Measurements from ENCODE around the gene DPYD. TPM values are rescaled to one million over a fixed set of nuclear protein-coding genes. Genes with fewer than 3 reads are reported as not detected.

The DPYD gene
- total and polyA plus RNA-seq, 4 donors: 17.7 to 99.3 (median 74.4) TPM

- TF ChIP-seq CTCF (IDR thresholded peaks at IDR 0.05; ENCODE audit: control extremely low read depth, extremely low read depth): no peak
- Histone ChIP-seq H3K9ac (ENCODE audit: insufficient read depth in 1 of 2, low read length in 2 of 2) (no peak overlapping the region), H3K9me3 (ENCODE audit: control insufficient read depth in 4 of 4, insufficient read depth in 3 of 4, low read length in 3 of 4) (no peaks in the 10 kb centered on the region), H3K4me1 (ENCODE audit: control insufficient read depth in 5 of 5, insufficient read depth in 5 of 5, low read length in 5 of 5) (peaks cover 0 to 17% (median 0%) of the 10 kb centered on the region in 5 donors), H3K27me3 (ENCODE audit: control insufficient read depth in 3 of 3, insufficient read depth in 3 of 3, low read length in 2 of 3) (no peaks in the 10 kb centered on the region), H3K4me3 (no peak overlapping the region), H3K27ac (ENCODE audit: low read depth in 1 of 2, low read length in 1 of 2) (no peak overlapping the region), H3K36me3 (ENCODE audit: control insufficient read depth in 4 of 4, insufficient read depth in 4 of 4, low read length in 4 of 4) (peaks cover 0 to 1% (median 0%) of the 10 kb centered on the region in 4 donors)
- ATAC-seq (ENCODE audit: insufficient read depth, low FRiP score) (no peak), DNase-seq (no peak)
Observed at GRCh38 chr1:97499667-97500066, 421.2 kb downstream of the DPYD start.

- Histone ChIP-seq H3K27ac (ENCODE audit: low read depth in 1 of 2, low read length in 1 of 2) (no peak overlapping the region), H3K4me3 (no peak overlapping the region), H3K9ac (ENCODE audit: insufficient read depth in 1 of 2, low read length in 2 of 2) (no peak overlapping the region), H3K27me3 (ENCODE audit: control insufficient read depth in 3 of 3, insufficient read depth in 3 of 3, low read length in 2 of 3) (no peaks in the 10 kb centered on the region), H3K9me3 (ENCODE audit: control insufficient read depth in 4 of 4, insufficient read depth in 3 of 4, low read length in 3 of 4) (peaks cover 0 to 2% (median 0%) of the 10 kb centered on the region in 4 donors), H3K36me3 (ENCODE audit: control insufficient read depth in 4 of 4, insufficient read depth in 4 of 4, low read length in 4 of 4) (no peaks in the 10 kb centered on the region), H3K4me1 (ENCODE audit: control insufficient read depth in 5 of 5, insufficient read depth in 5 of 5, low read length in 5 of 5) (no peaks in the 10 kb centered on the region)
- no peak for TF ChIP-seq CTCF (IDR thresholded peaks at IDR 0.05; ENCODE audit: control extremely low read depth, extremely low read depth)
- DNase-seq (no peak), ATAC-seq (ENCODE audit: insufficient read depth, low FRiP score) (no peak)
- WGBS, 2 donors: 27 to 44% methylated on average over 2 of the region's 2 CpGs
Observed at GRCh38 chr1:97489834-97490233, 431.0 kb downstream of the DPYD start.

- peaks cover 0 to 2% (median 0%) of the 10 kb centered on the region in 4 donors for H3K9me3 ChIP-seq (ENCODE audit: control insufficient read depth in 4 of 4, insufficient read depth in 3 of 4, low read length in 3 of 4)
- no peak overlapping the region for H3K9ac ChIP-seq (ENCODE audit: insufficient read depth in 1 of 2, low read length in 2 of 2)
- no peak overlapping the region for H3K27ac ChIP-seq (ENCODE audit: low read depth in 1 of 2, low read length in 1 of 2)
- H3K27me3 ChIP-seq (ENCODE audit: control insufficient read depth in 3 of 3, insufficient read depth in 3 of 3, low read length in 2 of 3): no peaks in the 10 kb centered on the region
- no peaks in the 10 kb centered on the region for H3K4me1 ChIP-seq (ENCODE audit: control insufficient read depth in 5 of 5, insufficient read depth in 5 of 5, low read length in 5 of 5)
- H3K36me3 ChIP-seq (ENCODE audit: control insufficient read depth in 4 of 4, insufficient read depth in 4 of 4, low read length in 4 of 4): no peaks in the 10 kb centered on the region
- no peak for ATAC-seq (ENCODE audit: insufficient read depth, low FRiP score)
- 94 to 95% methylated on average over 2 of the region's 2 CpGs for WGBS, 2 donors
- no peak for DNase-seq
- no peak for TF ChIP-seq CTCF (IDR thresholded peaks at IDR 0.05; ENCODE audit: control extremely low read depth, extremely low read depth)
- no peak overlapping the region for H3K4me3 ChIP-seq
Observed at GRCh38 chr1:97488530-97488929, 432.3 kb downstream of the DPYD start.

GRCh38 chr1:97482022-97482421 lies 438.8 kb downstream of the DPYD start:
- no peak for TF ChIP-seq CTCF (IDR thresholded peaks at IDR 0.05; ENCODE audit: control extremely low read depth, extremely low read depth)

More at GRCh38 chr1:97482022-97482421, 438.8 kb downstream of the DPYD start:
- H3K9ac ChIP-seq (ENCODE audit: insufficient read depth in 1 of 2, low read length in 2 of 2): no peak overlapping the region
- H3K27me3 ChIP-seq (ENCODE audit: control insufficient read depth in 3 of 3, insufficient read depth in 3 of 3, low read length in 2 of 3): no peaks in the 10 kb centered on the region
- H3K27ac ChIP-seq (ENCODE audit: low read depth in 1 of 2, low read length in 1 of 2): no peak overlapping the region
- no peak for DNase-seq
- no peak overlapping the region for H3K4me3 ChIP-seq
- 100% methylated on average over 1 of the region's 1 CpG for WGBS, 2 donors
- no peak for ATAC-seq (ENCODE audit: insufficient read depth, low FRiP score)
- H3K4me1 ChIP-seq (ENCODE audit: control insufficient read depth in 5 of 5, insufficient read depth in 5 of 5, low read length in 5 of 5): no peaks in the 10 kb centered on the region
- H3K9me3 ChIP-seq (ENCODE audit: control insufficient read depth in 4 of 4, insufficient read depth in 3 of 4, low read length in 3 of 4): peaks cover 0 to 2% (median under 1%) of the 10 kb centered on the region in 4 donors
- peaks cover 0 to 4% (median 0%) of the 10 kb centered on the region in 4 donors for H3K36me3 ChIP-seq (ENCODE audit: control insufficient read depth in 4 of 4, insufficient read depth in 4 of 4, low read length in 4 of 4)

All from lung (tissue), 12 donors.